ENCODE results near the gene FAM110C. TPM values are rescaled to one million over a fixed set of nuclear protein-coding genes. Genes with fewer than 3 reads are reported as not detected.

The FAM110C gene
- total RNA-seq, 1 donor from 2014 or later = 13.5 TPM

- H3K4me3 ChIP-seq (ENCODE audit: low read depth, low read length) = no peak overlapping the region
- DNase-seq (ENCODE audit: low read depth) = no peak
- TF ChIP-seq, protein P1, sequence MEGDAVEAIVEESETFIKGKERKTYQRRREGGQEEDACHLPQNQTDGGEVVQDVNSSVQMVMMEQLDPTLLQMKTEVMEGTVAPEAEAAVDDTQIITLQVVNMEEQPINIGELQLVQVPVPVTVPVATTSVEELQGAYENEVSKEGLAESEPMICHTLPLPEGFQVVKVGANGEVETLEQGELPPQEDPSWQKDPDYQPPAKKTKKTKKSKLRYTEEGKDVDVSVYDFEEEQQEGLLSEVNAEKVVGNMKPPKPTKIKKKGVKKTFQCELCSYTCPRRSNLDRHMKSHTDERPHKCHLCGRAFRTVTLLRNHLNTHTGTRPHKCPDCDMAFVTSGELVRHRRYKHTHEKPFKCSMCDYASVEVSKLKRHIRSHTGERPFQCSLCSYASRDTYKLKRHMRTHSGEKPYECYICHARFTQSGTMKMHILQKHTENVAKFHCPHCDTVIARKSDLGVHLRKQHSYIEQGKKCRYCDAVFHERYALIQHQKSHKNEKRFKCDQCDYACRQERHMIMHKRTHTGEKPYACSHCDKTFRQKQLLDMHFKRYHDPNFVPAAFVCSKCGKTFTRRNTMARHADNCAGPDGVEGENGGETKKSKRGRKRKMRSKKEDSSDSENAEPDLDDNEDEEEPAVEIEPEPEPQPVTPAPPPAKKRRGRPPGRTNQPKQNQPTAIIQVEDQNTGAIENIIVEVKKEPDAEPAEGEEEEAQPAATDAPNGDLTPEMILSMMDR (conservative IDR thresholded peaks at IDR 0.05; ENCODE audit: low read depth, low read length) = no peak
These were observed 9.5 kb upstream of the FAM110C start for GRCh38 chr2:55587-56448.

DNA sequence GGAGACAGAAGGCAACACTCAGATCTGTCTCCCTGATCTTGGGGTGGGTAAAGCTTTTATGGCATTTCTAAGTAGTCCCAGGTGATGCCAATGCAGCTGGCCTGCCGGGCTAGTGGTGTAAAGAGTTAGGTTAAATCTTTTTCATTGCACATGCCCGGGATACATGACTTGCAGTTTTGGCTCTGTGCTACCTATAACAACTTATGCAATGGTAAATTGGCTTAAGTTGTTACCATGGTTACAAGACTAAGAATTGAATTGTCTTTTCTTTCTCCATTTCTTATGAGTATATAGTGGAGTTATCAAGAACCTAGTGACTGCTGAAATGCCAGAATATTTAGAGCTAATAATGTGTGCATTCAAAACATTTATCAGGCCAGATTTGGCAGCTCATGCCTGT, 5.3 kb upstream of the FAM110C start:
- no peak for DNase-seq (ENCODE audit: low read depth)
- TF ChIP-seq, protein P1 (conservative IDR thresholded peaks at IDR 0.05; ENCODE audit: low read depth, low read length) = no peak
- no peak overlapping the region for H3K4me3 ChIP-seq (ENCODE audit: low read depth, low read length)

- TF ChIP-seq, protein P1 (conservative IDR thresholded peaks at IDR 0.05; ENCODE audit: low read depth, low read length) = no peak
- peak overlapping the region; percentile 86 for H3K4me3 ChIP-seq (ENCODE audit: low read depth, low read length)
- DNase-seq (ENCODE audit: low read depth) = no peak
These were observed 1.4 kb upstream of the FAM110C start for GRCh38 chr2:47737-48136.

DNA sequence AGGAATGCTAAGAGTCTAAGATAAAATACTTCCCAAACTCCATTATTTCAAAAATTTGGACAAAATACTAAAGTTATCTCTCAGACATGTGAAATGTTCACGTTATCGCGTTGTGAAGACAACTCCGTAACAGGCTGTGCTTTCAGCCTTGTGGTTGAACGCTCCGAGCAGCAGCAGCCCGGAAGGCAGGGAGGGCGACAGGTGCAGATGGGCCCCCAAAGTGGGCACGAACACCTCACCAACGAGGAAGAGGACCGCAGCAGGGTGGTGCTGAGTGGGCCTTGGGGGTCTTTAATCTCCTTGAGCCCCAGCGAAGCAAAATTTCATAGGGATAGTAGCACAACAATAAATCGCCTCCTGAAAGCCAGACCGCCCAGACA, 1.0 kb upstream of the FAM110C start:
- TF ChIP-seq, protein P1 (conservative IDR thresholded peaks at IDR 0.05; ENCODE audit: low read depth, low read length) = no peak
- H3K4me3 ChIP-seq (ENCODE audit: low read depth, low read length) = peak overlapping the region; percentile 86

DNA sequence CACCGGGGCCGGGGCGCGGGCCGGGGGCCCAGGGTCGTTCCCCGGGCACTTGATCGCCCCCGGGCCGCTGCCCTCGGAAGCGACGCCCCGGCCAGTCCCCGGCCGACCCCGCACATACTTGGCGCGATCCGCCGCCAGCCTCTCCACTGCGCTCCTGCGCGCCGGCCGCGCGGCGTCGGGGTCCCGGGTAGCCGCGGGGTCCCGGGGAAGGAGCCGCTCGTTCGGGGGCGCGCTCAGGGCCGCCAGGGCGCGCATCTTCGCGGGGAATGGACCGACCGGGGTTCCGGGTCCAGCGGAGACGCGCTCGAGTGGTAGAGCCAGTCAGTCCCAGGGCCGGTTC, 204 bp downstream of the FAM110C start:
- TF ChIP-seq, protein P1 (conservative IDR thresholded peaks at IDR 0.05; ENCODE audit: low read depth, low read length) = no peak
- peak overlapping the region; percentile 86 for H3K4me3 ChIP-seq (ENCODE audit: low read depth, low read length)
- DNase-seq (ENCODE audit: low read depth) = no peak

More for the DNA sequence above, 1.0 kb upstream of the FAM110C start:
- no peak for DNase-seq (ENCODE audit: low read depth)

GRCh38 chr2:45342-46130, 769 bp downstream of the FAM110C start:
- no peak for DNase-seq (ENCODE audit: low read depth)
- H3K4me3 ChIP-seq (ENCODE audit: low read depth, low read length) = peak overlapping the region; percentile 86

More at GRCh38 chr2:45342-46130, 769 bp downstream of the FAM110C start:
- TF ChIP-seq, protein P1 (conservative IDR thresholded peaks at IDR 0.05; ENCODE audit: low read depth, low read length) = no peak

All from epithelial cell of proximal tubule (primary cell).